Stimulated activated CD8-positive, alpha-beta memory T cell treated with anti-CD3 and anti-CD28 coated beads, Interleukin-12 subunit alpha, Interleukin-12 subunit beta, amount 100 ng/mL, for 1 hour (primary cell): ENCODE results near the gene SKOR1.

ENCODE experiments used
- DNase-seq: peaks from one replicate; pipeline ENCODE4 v3.0.0-alpha.2; 2020; ENCODE audit warnings: low read depth

The SKOR1 gene

GRCh38 chr15:67832031-67832551 lies 6.8 kb downstream of the SKOR1 start:
- DNase-seq = no peak

- DNase-seq = no peak
These were observed 7.8 kb downstream of the SKOR1 start for GRCh38 chr15:67832897-67833709.

DNA sequence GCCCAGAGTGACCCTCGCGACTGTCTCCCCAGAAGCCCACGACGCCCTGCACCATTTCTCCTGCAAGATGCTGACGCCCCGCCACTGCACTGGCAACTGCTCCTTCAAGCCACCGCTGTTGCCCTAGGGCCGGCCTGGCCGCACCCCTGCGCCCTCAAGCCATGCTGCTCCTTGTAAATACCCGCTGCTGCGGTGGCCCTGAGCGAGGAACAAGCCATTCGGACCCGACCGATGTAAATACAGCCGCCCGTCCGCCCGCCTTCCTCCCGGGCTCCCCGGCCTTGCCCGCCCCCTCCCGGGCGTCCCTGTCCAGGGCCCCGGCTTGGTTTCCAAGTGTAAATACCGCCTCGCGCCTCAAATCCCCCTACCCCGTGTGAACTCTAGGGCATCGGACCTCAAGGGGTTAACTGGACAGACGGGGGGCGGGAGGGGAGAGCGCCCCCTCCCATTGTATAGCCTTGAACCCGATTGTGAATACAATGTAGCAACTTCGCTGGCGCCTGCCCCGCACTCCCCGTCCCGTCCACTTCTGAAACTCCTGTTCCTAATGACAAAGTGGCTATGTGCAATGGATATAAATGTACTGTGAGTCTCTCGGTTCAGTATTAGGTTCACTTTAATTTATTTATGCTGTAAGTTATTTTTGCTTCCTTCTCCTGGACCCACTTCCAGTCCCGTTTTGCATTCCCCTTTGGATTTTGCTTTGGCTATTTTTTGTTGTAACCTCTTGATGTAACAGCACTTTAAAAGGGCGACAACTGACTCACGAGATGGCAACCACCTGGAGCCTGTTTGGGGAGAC lies 8.6 kb downstream of the SKOR1 start:
- no peak for DNase-seq

GRCh38 chr15:67834581-67835296 lies 9.4 kb downstream of the SKOR1 start:
- no peak for DNase-seq

- no peak for DNase-seq
These were observed 10.2 kb downstream of the SKOR1 start for GRCh38 chr15:67835297-67836133.

DNA sequence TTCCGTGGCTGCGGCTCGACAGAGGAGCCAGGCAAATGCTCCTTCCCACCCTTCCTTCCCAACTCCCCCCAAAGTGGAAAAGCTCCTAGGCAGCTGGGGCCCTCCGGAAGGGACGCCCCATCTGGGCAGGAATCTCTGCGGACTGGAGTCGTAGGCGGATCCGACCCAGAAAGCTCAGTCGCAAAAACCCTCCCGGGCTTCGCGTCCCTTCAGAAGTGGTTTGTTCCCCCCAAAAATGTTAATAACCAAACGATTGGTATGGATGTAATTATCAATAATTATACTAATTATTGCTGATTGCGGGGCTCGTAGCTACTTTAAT lies 10.8 kb downstream of the SKOR1 start:
- DNase-seq = no peak

- DNase-seq = no peak
These were observed 11.2 kb downstream of the SKOR1 start for GRCh38 chr15:67836477-67836876.

GRCh38 chr15:67836955-67837354 lies 11.6 kb downstream of the SKOR1 start:
- no peak for DNase-seq

DNA sequence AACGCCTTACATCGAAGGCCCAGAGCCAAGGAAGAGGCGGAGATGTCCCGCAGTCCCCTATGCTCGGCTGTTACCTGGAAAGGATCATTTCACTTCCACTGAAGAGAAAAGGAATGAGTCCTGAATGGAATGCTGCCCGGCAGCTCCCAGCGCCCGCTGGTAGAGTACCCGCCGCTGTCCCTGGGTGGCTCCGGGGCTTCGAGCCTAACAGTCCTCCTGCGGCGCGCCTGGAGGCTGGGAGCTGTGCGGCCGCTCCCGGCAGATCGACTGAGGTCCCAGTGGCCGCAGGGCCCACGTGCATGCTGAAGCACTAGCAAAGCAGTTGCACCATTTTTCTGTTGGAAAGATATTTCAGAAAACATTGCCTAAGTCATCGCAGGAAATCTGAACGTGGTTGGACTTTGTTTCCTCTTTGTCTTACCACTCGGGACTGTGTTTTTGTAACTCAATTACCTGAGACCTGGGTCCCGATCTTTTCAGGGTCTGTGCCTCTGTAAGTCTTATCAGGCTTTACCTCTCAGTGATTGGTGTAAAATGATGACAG lies 13.6 kb downstream of the SKOR1 start:
- DNase-seq = no peak

- DNase-seq = no peak
These were observed 14.2 kb downstream of the SKOR1 start for GRCh38 chr15:67839499-67839928.

GRCh38 chr15:67839929-67840748 lies 14.8 kb downstream of the SKOR1 start, which contains the start of gene RNU6-1:
Gene RNU6-1 (minus strand): TSS chr15:67840045.
- peak; percentile 96 for DNase-seq

GRCh38 chr15:67840749-67841512 lies 15.6 kb downstream of the SKOR1 start:
- DNase-seq = no peak

DNA sequence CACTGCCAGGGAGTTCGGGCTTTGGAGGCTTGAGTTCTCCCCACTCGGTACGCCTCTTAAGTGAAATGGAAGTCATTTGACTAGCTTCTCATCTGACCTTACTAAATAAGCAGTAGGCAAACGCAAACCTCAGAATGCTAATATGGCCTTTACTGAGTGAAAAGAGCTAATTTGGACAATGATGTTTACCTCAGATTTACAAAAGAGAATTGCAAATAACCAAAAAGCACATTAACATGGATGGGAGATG lies 16.1 kb downstream of the SKOR1 start:
- no peak for DNase-seq

- DNase-seq = no peak
These were observed 17.8 kb downstream of the SKOR1 start for GRCh38 chr15:67843092-67843501.

DNA sequence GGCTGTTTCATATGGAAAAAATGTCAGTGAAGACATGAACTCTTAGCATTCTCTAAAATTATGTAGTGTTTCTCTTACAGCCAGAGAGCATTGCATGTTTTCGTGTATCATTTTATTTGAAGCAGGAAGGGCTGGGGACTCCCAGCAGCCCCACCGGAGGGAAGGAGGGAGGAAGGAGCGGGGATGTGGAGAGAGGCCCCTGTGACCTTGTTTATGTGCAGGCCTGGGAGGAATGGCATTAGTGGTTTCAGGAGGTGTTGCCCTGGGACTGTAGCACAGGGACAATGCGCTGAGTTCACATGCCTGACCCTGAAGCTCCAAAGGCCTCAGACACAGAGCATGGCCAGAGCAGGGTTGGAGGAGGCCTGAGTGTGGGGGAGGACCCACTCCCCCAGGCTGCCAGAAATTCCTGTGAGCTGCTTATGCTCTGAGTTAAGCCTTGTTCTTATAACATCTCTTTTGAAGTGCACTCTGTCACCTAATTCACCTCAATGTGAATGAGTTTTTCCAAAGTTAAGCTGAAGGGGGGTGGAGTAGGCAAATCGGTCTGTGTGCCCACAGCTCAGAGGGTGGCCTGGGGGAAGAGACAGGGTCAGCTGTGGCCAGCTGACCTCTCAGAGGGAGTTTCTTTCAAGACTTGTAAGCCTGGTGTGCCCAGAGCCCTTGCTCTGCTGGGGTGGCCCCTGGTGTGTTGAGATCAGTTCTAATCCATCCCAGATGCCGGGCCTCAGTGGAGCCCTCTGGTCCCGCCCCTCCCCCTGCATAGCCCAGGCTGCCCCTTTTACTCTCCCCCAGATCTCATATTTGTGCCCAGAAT lies 18.5 kb downstream of the SKOR1 start:
- DNase-seq = no peak

- DNase-seq = no peak
These were observed 20.7 kb downstream of the SKOR1 start for GRCh38 chr15:67845974-67846373.

DNA sequence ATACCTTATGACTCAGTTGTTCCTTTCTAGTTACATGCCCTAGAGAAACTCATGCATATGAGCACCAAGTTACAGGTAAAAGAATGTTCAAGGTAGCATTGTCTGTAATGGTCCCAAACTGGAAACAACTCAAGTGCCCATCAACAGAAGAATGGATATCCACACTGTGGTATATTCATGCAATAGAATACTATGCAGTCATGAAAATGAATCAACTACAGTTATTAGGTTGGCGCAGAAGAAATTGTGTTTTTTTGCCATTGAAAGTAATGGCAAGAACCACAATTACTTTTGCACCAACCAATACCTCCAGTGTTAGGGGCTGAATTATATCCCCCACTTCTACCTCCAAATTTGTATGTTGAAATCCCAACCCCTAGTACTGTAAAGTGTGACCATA lies 24.2 kb downstream of the SKOR1 start:
- DNase-seq = no peak

- no peak for DNase-seq
These were observed 25.0 kb downstream of the SKOR1 start for GRCh38 chr15:67850336-67850735.

DNA sequence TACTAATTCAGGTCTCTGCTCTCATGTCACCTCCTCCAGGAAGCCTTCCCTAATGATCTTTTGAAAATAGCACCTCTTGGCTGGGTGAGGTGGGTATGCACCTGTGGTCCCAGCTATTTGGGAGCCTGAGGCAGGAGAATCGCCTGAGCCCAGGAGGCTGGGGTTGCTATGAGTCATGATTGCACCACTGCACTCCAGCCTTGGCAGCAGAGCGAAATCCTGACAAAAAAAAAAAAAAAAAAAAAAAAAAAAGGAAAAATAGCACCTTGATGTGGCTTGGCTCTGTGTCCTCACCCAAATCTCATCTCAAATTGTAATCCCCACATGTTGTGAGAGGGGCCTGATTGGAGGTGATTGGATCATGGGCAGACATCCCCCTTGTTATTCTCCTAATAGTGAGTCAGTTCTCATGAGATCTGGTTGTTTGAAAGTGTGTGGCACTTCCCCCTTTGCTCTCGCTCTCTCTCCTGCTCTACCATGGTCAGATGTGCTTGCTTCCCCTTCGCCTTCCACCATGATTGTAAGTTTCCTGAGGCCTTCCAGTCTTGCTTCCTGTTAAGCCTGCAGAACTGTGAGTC lies 25.8 kb downstream of the SKOR1 start:
- DNase-seq = no peak
